GM06990 (cell line): ENCODE measurements around the gene GCLC.

Experiments
- DNase-seq: peaks from one replicate; pipeline ENCODE4 v3.0.0-alpha.2; 2011; ENCODE audit not compliant: insufficient read length; ENCODE audit errors: extremely low read depth
- H3K27me3 ChIP-seq: replicated peaks from 2 replicates; pipeline ENCODE4 v1.6.0; 2011; ENCODE audit warnings: low read length; ENCODE audit not compliant: control insufficient read depth, insufficient read depth
- H3K36me3 ChIP-seq: 2 replicates; pipeline ENCODE4 v1.5.1; 2011; ENCODE audit warnings: low read length; ENCODE audit not compliant: control insufficient read depth, insufficient read depth
- H3K4me3 ChIP-seq: replicated peaks from 2 replicates; pipeline ENCODE4 v1.5.1; 2011; ENCODE audit warnings: low read depth, mild to moderate bottlenecking, control low read depth, low read length
- TF ChIP-seq, protein P1 (sequence below): IDR thresholded peaks from 2 replicates; pipeline ENCODE4 v1.5.1; 2011; ENCODE audit warnings: low read length, control low read depth, mild to moderate bottlenecking, inconsistent platforms; ENCODE audit not compliant: insufficient read depth, poor library complexity, severe bottlenecking

The GCLC gene

DNA sequence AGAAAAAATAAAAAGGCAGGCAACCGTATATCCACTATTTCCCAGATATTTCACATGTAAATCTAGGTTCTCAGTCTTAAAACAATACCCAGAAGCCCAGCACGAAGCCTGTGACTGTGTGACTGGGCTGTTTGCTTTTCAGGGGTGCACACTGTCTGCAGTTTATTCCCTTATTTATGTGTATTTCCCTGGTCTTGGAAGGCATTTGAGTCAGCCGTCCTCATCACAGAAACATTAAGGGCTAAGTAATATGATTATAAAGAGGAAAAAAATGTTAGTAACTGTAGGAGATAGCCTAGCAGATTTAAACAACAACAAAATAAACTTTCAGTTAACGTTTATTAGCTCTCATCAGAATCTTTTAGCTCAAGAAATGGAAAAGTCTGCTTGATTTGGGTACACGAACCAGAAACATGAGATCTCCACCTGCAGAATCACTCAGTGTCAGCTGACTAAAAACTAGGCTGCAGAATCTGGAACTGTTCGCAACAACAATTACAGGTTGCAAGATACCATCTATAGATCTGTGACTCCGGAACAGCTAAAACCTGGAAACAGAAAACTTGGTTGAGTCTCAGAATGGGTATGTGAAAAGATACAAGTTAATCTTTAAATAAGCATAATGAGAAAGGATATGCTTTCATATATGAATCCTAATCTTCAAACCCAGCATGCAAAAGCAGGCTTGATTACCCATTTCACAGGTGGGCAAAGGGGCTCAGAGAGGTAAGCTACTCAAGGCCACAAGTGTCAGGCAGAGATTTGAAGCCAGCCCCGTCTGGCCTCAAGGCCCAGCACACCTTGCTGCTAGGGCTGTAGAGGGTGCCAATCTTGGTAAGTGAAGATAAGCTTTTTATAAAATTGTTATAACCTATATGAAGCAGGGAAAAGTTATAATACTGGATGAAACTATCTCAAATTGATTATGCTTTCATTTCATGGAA, 21.1 kb downstream of the GCLC start:
- H3K4me3 ChIP-seq, result no peak overlapping the region
- H3K27me3 ChIP-seq, result no peaks in the 10 kb centered on the region
- TF ChIP-seq, protein P1, sequence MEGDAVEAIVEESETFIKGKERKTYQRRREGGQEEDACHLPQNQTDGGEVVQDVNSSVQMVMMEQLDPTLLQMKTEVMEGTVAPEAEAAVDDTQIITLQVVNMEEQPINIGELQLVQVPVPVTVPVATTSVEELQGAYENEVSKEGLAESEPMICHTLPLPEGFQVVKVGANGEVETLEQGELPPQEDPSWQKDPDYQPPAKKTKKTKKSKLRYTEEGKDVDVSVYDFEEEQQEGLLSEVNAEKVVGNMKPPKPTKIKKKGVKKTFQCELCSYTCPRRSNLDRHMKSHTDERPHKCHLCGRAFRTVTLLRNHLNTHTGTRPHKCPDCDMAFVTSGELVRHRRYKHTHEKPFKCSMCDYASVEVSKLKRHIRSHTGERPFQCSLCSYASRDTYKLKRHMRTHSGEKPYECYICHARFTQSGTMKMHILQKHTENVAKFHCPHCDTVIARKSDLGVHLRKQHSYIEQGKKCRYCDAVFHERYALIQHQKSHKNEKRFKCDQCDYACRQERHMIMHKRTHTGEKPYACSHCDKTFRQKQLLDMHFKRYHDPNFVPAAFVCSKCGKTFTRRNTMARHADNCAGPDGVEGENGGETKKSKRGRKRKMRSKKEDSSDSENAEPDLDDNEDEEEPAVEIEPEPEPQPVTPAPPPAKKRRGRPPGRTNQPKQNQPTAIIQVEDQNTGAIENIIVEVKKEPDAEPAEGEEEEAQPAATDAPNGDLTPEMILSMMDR, result no peak
- no peak for DNase-seq
- H3K36me3 ChIP-seq, result no peaks in the 10 kb centered on the region; the same call in 1 of the 2 replicates

DNA sequence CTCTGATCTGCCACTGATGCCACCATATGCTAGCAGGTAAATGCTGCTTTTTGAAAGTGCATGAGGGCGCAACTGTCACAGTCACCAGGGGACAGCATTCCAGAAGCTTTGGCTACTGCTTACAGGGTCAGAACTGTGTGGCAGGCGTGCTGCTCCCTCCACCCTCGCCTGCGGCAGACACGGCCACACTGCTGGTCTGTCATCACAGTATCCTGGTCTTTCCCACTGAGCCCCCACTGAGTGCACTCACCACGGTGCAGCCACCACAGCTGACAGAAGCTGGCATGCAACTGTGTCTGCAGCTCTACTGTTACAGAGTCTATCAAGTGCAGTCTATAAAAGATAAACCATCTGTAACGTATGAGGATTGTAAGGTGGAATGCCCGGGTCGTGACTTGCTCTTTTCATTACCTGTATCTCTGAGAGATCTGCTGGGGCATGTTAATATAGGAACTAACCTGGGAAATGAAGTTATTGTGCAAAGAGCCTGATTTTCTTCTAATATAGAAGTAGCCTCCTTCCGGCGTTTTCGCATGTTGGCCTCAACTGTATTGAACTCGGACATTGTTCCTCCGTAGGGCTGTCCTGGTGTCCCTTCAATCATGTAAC, 24.5 kb downstream of the GCLC start:
- DNase-seq, result no peak
- no peaks in the 10 kb centered on the region; the same call in 1 of the 2 replicates for H3K36me3 ChIP-seq
- TF ChIP-seq, protein P1, result no peak

GRCh38 chr6:53518862-53519261, 26.0 kb downstream of the GCLC start:
- Histone ChIP-seq H3K27me3 (no peaks in the 10 kb centered on the region), H3K4me3 (no peak overlapping the region), H3K36me3 (no peaks in the 10 kb centered on the region; the same call in 1 of the 2 replicates)
- no peak for DNase-seq
- TF ChIP-seq, protein P1, result no peak

More for the DNA sequence above, 24.5 kb downstream of the GCLC start:
- no peaks in the 10 kb centered on the region for H3K27me3 ChIP-seq
- no peak overlapping the region for H3K4me3 ChIP-seq

DNA sequence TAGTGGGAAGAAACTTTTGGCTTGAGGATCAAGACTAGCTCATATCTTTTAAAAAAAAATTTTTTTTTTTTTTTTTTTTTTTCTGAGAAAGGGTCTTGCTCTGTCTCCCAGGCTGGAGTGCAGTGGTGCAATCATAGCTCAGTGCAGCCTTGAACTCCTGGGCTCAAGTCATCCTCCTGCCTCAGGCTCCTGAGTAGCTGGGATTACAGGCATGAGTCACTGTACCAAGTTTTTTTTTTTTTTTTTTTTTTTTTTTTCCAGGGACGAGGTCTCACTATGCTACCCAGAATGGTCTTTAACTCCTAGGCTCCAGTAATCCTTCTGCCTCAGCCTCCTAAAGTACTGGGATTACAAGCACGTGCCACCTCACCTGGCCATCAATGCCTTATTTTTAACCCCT, 27.9 kb downstream of the GCLC start:
- no peak for DNase-seq
- TF ChIP-seq, protein P1, result no peak
- Histone ChIP-seq H3K4me3 (no peak overlapping the region), H3K27me3 (no peaks in the 10 kb centered on the region), H3K36me3 (no peaks in the 10 kb centered on the region; the same call in 1 of the 2 replicates)

- Histone ChIP-seq H3K4me3 (no peak overlapping the region), H3K27me3 (no peaks in the 10 kb centered on the region), H3K36me3 (no peaks in the 10 kb centered on the region; the same call in 1 of the 2 replicates)
- no peak for DNase-seq
- TF ChIP-seq, protein P1, result no peak
Observed at GRCh38 chr6:53514677-53515076, 30.2 kb downstream of the GCLC start.
